ENCODE results near the gene PRELP.

- no peak for TF ChIP-seq ZFP3 (CRISPR knock-in tag; IDR thresholded peaks at IDR 0.05)
- TF ChIP-seq BACH2 (CRISPR knock-in tag; IDR thresholded peaks at IDR 0.05; ENCODE audit: borderline replicate concordance), result no peak
- TF ChIP-seq ZNF565 (CRISPR knock-in tag; conservative IDR thresholded peaks at IDR 0.05; ENCODE audit: low read depth), result no peak
These were observed 48.7 kb upstream of the PRELP start for GRCh38 chr1:203426870-203427269.

All from SK-N-SH treated with all-trans-retinoic acid at 6 μM for 48 hours (cell line).